K562 (cell line): Measurements from ENCODE around the gene PIP4K2A. TPM values are rescaled to one million over a fixed set of nuclear protein-coding genes. Genes with fewer than 3 reads are reported as not detected.
A peak's percentile ranks its signal among the peaks of the same experiment; 100 is the strongest.

Source experiments
- ATAC-seq: fragments of 200-7000 bp; cut with Tn5 transposase; 3 replicates; pipeline ENCODE4 v1.9.1; 2020; ENCODE audit warnings: moderate library complexity
- BruUV-seq: library from RNA; stranded (reverse); fragments of 400-500 nt; replicated peaks from 2 replicates; lab custom pipeline; 2021; lab: Mats Ljungman, UMichigan
- CTCF ChIA-PET: fragments of 300-600 bp; formaldehyde crosslinking; extraction: SDS; loops from one replicate; lab custom pipeline; 2021; ENCODE audit warnings: low intra/inter-chr PET ratio; lab: Yijun Ruan, JAX
- POLR2A ChIA-PET: fragments of 300-600, 350-650 bp; sonication (Branson Sonifier 250); formaldehyde crosslinking; extraction: SDS; loops from one replicate; lab custom pipeline; 2021; ENCODE audit warnings: antibody characterized with exemption, inconsistent platforms; lab: Yijun Ruan, JAX
- DNase-seq, 4 experiments: peaks; one replicate each; pipeline versions ENCODE4 v3.0.0 to v3.0.0-alpha.2; 2011 to 2018; ENCODE audit warnings: low spot score in 3 of 4, mixed read lengths in 3 of 4; ENCODE audit errors: extremely low read depth in 1 of 4
- FAIRE-seq: peaks from 2 replicates; lab custom pipeline; 2011; peaks lifted over from hg19 to GRCh38; lab: Jason Lieb, UNC
- H2AFZ ChIP-seq: 2 replicates; pipeline ENCODE4 v1.6.0; 2011; ENCODE audit warnings: low read depth, low read length, control low read depth, inconsistent platforms
- H3K27ac ChIP-seq: fragments of 200-600 bp; 3 replicates; pipeline ENCODE4 v1.8.0; 2011; ENCODE audit warnings: low read depth, mild to moderate bottlenecking, control low read depth, inconsistent platforms, low read length, moderate library complexity, mixed read lengths; ENCODE audit errors: extremely low read depth
- H3K27me3 ChIP-seq, 2 experiments: fragments of 300-600 bp in 1 of 2; 2 replicates in 1 of 2; 3 replicates in 1 of 2; pipeline versions ENCODE4 v1.6.0 to v1.8.0; 2011; ENCODE audit warnings: inconsistent platforms in 2 of 2, low read length in 2 of 2, mild to moderate bottlenecking in 1 of 2, mixed read lengths in 1 of 2, moderate library complexity in 1 of 2; ENCODE audit not compliant: control insufficient read depth in 2 of 2, insufficient read depth in 2 of 2
- H3K36me3 ChIP-seq: fragments of 300-600 bp; 3 replicates; pipeline ENCODE4 v1.8.0; 2011; ENCODE audit warnings: mild to moderate bottlenecking, low read length, inconsistent platforms; ENCODE audit not compliant: control insufficient read depth, insufficient read depth
- H3K4me1 ChIP-seq, 2 experiments: fragments of 200-600 bp in 1 of 2; replicated peaks in 1 of 2; 2 replicates in 1 of 2; 3 replicates in 1 of 2; pipeline versions ENCODE4 v1.5.1 to v1.8.0; 2011; ENCODE audit warnings: inconsistent platforms in 2 of 2, low read length in 2 of 2, mild to moderate bottlenecking in 1 of 2, mixed read lengths in 1 of 2, moderate library complexity in 1 of 2; ENCODE audit not compliant: control insufficient read depth in 2 of 2, insufficient read depth in 2 of 2
- H3K4me2 ChIP-seq: 2 replicates; pipeline ENCODE4 v1.6.1; 2011; ENCODE audit warnings: low read length, control low read depth, inconsistent platforms, mixed read lengths; ENCODE audit not compliant: insufficient read depth
- H3K4me3 ChIP-seq: fragments of 200-600 bp; sonication (generic), shearing (Covaris generic); 2 replicates; pipeline ENCODE4 v1.5.1; 2016; ENCODE audit warnings: control low read depth, inconsistent platforms
- H3K79me2 ChIP-seq: fragments of 200-600 bp; 3 replicates; pipeline ENCODE4 v1.8.0; 2011; ENCODE audit warnings: low read length, inconsistent platforms; ENCODE audit not compliant: control insufficient read depth, insufficient read depth
- H3K9ac ChIP-seq, 2 experiments: 2 replicates each; pipeline versions ENCODE4 v1.6.0 to v1.6.1; 2011; ENCODE audit warnings: low read depth in 2 of 2, low read length in 2 of 2, control low read depth in 1 of 2, inconsistent platforms in 1 of 2, mild to moderate bottlenecking in 1 of 2, mixed read lengths in 1 of 2; ENCODE audit not compliant: insufficient read depth in 1 of 2
- H3K9me1 ChIP-seq: one replicate; pipeline ENCODE4 v1.6.0; 2011; ENCODE audit warnings: inconsistent platforms, mild to moderate bottlenecking, low read length, moderate library complexity; ENCODE audit not compliant: control insufficient read depth, insufficient read depth
- H3K9me3 ChIP-seq: replicated peaks from 2 replicates; pipeline ENCODE4 v1.5.1; 2011; ENCODE audit warnings: low read depth, low read length, inconsistent platforms; ENCODE audit not compliant: control insufficient read depth, insufficient read depth
- H4K20me1 ChIP-seq: replicated peaks from 2 replicates; pipeline ENCODE4 v1.6.1; 2011; ENCODE audit warnings: low read length, inconsistent platforms, mixed read lengths; ENCODE audit not compliant: control insufficient read depth, insufficient read depth
- ARID3A ChIP-seq: IDR thresholded peaks from 2 replicates; pipeline ENCODE4 v1.6.1; 2012; ENCODE audit warnings: low read depth, low read length, improper control_type of control experiment, borderline replicate concordance
- ATF3 ChIP-seq, 2 experiments: fragments of 450-650 bp in 1 of 2; sonication (generic) in 1 of 2; formaldehyde crosslinking in 1 of 2; IDR thresholded peaks in 1 of 2; conservative IDR thresholded peaks in 1 of 2; 2 replicates each; pipeline versions ENCODE4 v1.6.1 to v1.8.1; 2016 to 2023; ENCODE audit warnings: mild to moderate bottlenecking in 2 of 2, moderate library complexity in 2 of 2, inconsistent platforms in 1 of 2, missing genetic modification reagents in 1 of 2
- CEBPZ ChIP-seq: fragments of 150-350 bp; IDR thresholded peaks from 2 replicates; pipeline ENCODE4 v1.6.1; 2014; ENCODE audit warnings: low read depth, mild to moderate bottlenecking, low read length, borderline replicate concordance
- ETS2 ChIP-seq: IDR thresholded peaks from 2 replicates; pipeline ENCODE4 v1.6.1; 2016; ENCODE audit warnings: borderline replicate concordance, missing genetic modification characterization, mild to moderate bottlenecking, moderate library complexity, missing compliant biosample characterization; ENCODE audit not compliant: poor library complexity, severe bottlenecking
- GABPB1 ChIP-seq: sonication (generic); formaldehyde crosslinking; IDR thresholded peaks from 2 replicates; pipeline ENCODE4 v1.8.0; 2022; ENCODE audit warnings: mild to moderate bottlenecking, missing genetic modification reagents
- HMG20A ChIP-seq: fragments of 450-650 bp; formaldehyde crosslinking; conservative IDR thresholded peaks from 2 replicates; pipeline ENCODE4 v1.4.0; 2020; ENCODE audit warnings: mild to moderate bottlenecking, mixed read lengths
- NRF1 ChIP-seq, 2 experiments: fragments of 450-650 bp; IDR thresholded peaks in 1 of 2; conservative IDR thresholded peaks in 1 of 2; 2 replicates each; pipeline ENCODE4 v1.6.1; 2014; ENCODE audit warnings: mild to moderate bottlenecking in 2 of 2
- UBTF ChIP-seq, 2 experiments: IDR thresholded peaks; 2 replicates each; pipeline ENCODE4 v1.6.1; 2012; ENCODE audit warnings: improper control_type of control experiment in 2 of 2, low read depth in 2 of 2, low read length in 2 of 2, borderline replicate concordance in 1 of 2
- ZNF511 ChIP-seq: sonication (generic); formaldehyde crosslinking; IDR thresholded peaks from 2 replicates; pipeline ENCODE4 v1.8.0; 2022; ENCODE audit warnings: mild to moderate bottlenecking, missing genetic modification reagents
- WGBS: fragments of 100-300 bp; shearing (Covaris generic); methylation state at CpG from one replicate; pipeline ENCODE4 v1.1.6; 2016; ENCODE audit warnings: low coverage, mixed read lengths; ENCODE audit not compliant: insufficient coverage; ENCODE audit errors: missing lambda C conversion rate; 5-methylcytosine and 5-hydroxymethylcytosine counted together
- in situ Hi-C: fragments of 300-500 bp; cut with MboI; formaldehyde crosslinking; loops from 4 replicates; pipeline ENCODE4 v1.15.0; 2018; ENCODE audit warnings: inconsistent platforms, mixed read lengths
- intact Hi-C: fragments of 100-400 bp; cut with micrococcal nuclease; formaldehyde crosslinking; loops from 2 replicates; pipeline ENCODE4 v1.14.2; 2022
- polyA plus RNA-seq, 8 experiments: library from polyadenylated mRNA; depleted of rRNA in 4 of 8; stranded (reverse) in 5 of 8; unstranded in 3 of 8; fragments of >200 nt; fragmentation: Nextera tagmentation in 2 of 8; fragmentation: Illumina TruSeq in 1 of 8; extraction: Ambion mirVana in 2 of 8; extraction: Trizol in 1 of 8; gene quantifications; 2 replicates each; pipeline versions ENCODE4 v1.2.1 to v1.2.3, GENCODE V29; 2011 to 2014; ENCODE audit warnings: inconsistent platforms in 1 of 8, missing spikeins in 1 of 8
- total RNA-seq, 7 experiments: library from RNA; depleted of rRNA in 6 of 7; stranded (reverse); fragments of >200 nt in 6 of 7; fragmentation: Illumina TruSeq in 2 of 7; extraction: Trizol in 2 of 7; gene quantifications; 2 replicates each; pipeline versions ENCODE4 v1.2.1 to v1.2.3, GENCODE V29; 2011 to 2021; ENCODE audit warnings: low replicate concordance in 1 of 7

The PIP4K2A gene
- total and polyA plus RNA-seq, 9 of the 15 experiments (the other 6 are each of a cell fraction or from before 2014, with no cell fraction given): 35.6 to 117 (median 71.9) TPM

GRCh38 chr10:22599636-22600228, 114.6 kb downstream of the PIP4K2A start:
- ChIA-PET POLR2A (interaction anchor here (0.5 to 0.8 kb wide), 3 partner anchors 10 to 100 kb away, joined by 3 to 6 read pairs (median 3); no protein-coding TSS in a partner anchor), CTCF (no interaction called here)
- Histone ChIP-seq H4K20me1 (no peaks in the 10 kb centered on the region), H3K27me3 (no peaks in the 10 kb centered on the region), H3K27ac (peak overlapping the region; percentile 56; the same call in 2 of the 3 replicates), H3K4me1 (peaks cover 0 to 17% of the 10 kb centered on the region in 2 experiments; a peak in 3 of 5 replicates), H2AFZ (no peak overlapping the region), H3K4me3 (no peak overlapping the region), H3K79me2 (peaks cover 30% of the 10 kb centered on the region), H3K9me3 (no peaks in the 10 kb centered on the region), H3K9ac (no peak overlapping the region), H3K4me2 (no peak overlapping the region; the same call in 1 of the 2 replicates), H3K9me1 (no peaks in the 10 kb centered on the region), H3K36me3 (peaks cover 61% of the 10 kb centered on the region)
- no TSS peak for BruUV-seq
- intact Hi-C loops: no loop called here
- ATAC-seq: no peak; the same call in 2 of the 3 replicates
- 65% methylated on average over 11 of the region's 11 CpGs for WGBS
- no peak for FAIRE-seq
- no peak for DNase-seq
- in situ Hi-C loops: no loop called here
- TF ChIP-seq ZNF511 (CRISPR knock-in tag) (no peak), NRF1 (conservative IDR thresholded peaks at IDR 0.05 in 1 of 2, IDR thresholded peaks at IDR 0.05 in 1 of 2) (no peak), HMG20A (CRISPR knock-in tag) (no peak), GABPB1 (CRISPR knock-in tag) (no peak), ARID3A (no peak), ATF3 (IDR thresholded peaks at IDR 0.05) (no peak), ATF3 (CRISPR knock-in tag; conservative IDR thresholded peaks at IDR 0.05) (no peak), ETS2 (tag) (no peak), CEBPZ (no peak), UBTF (IDR thresholded peaks at IDR 0.05; ENCODE audit: borderline replicate concordance in 1 of 2, low read depth in 2 of 2, low read length in 2 of 2) (no peak)
